Effector CD8-positive, alpha-beta T cell (primary cell): Measurements from ENCODE around the gene CERS3.
"Not testable (repeated sequence)": the region's sequence is repeated elsewhere in the genome, so short reads cannot be mapped to it uniquely, and the experiment has no call there.

Experiments used
- DNase-seq: peaks from one replicate; lab custom pipeline; 2025; lab: John Stamatoyannopoulos, UW

CERS3 gene

DNA sequence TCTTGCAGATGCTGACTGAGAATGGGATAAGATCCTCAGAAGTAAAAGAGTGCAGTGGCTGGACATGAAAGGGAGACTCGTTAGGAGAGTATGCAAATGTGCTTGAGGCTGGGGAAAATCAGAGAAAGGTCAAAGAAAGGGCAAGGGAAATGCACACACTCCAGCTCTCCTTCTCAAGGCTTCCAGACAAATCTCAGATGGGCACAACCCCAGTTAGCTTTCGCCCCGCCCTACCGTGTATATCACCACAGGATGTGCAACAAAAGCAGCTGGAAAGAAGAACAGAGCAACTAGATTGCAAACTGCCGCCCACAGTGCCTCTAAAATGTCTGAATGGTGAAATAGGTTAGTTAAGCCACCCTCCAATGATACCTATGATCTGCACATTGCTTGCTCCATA, 63.9 kb downstream of the CERS3 start:
- no peak for DNase-seq

- no peak for DNase-seq
Observed at GRCh38 chr15:100464256-100464655, 64.5 kb downstream of the CERS3 start.

- no peak for DNase-seq
Observed at GRCh38 chr15:100463515-100463914, 65.2 kb downstream of the CERS3 start.

- no peak for DNase-seq
Observed at GRCh38 chr15:100461049-100461448, 67.7 kb downstream of the CERS3 start.

- DNase-seq, result no peak
Observed at GRCh38 chr15:100457201-100457600, 71.5 kb downstream of the CERS3 start.

DNA sequence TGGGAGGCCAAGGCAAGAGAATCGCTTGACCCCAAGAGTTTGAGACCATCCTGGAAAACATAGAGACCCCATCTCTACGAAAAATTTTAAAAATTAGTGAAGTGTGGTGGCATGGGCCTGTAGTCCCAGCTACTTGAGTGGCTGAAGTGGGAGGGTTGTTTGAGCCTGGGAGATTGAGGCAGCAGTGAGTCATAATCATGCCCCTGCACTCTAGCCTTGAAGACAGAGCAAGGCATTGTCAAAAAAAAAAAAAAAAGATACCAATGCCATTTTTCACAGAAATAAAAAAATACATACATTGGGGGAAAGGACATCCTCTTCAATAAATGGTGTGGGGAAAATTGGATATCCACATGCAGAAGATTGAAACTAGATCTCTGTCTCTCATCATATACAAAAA, 74.6 kb downstream of the CERS3 start:
- DNase-seq, result no peak

GRCh38 chr15:100448481-100448880, 80.3 kb downstream of the CERS3 start:
- DNase-seq, result no peak

DNA sequence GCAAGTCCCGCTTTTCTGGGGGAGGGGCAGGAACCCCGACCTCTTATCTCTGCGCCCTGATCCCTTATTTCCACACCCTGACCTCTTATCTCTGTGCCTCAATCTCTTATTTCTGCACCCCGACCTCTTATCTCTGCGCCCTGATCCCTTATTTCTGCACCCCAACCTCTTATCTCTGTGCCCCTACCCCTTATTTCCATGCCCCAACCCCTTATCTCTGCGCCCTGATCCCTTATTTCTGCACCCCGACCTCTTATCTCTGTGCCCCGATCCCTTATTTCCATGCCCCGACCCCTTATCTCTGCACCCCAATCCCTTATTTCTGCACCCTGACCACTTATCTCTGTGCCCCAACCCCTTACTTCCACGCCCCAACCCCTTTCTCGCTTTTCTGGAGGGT, 87.7 kb downstream of the CERS3 start:
- not testable (repeated sequence) for DNase-seq

GRCh38 chr15:100439514-100439913, 89.2 kb downstream of the CERS3 start:
- DNase-seq, result no peak

GRCh38 chr15:100438570-100438969, 90.2 kb downstream of the CERS3 start:
- no peak for DNase-seq

DNA sequence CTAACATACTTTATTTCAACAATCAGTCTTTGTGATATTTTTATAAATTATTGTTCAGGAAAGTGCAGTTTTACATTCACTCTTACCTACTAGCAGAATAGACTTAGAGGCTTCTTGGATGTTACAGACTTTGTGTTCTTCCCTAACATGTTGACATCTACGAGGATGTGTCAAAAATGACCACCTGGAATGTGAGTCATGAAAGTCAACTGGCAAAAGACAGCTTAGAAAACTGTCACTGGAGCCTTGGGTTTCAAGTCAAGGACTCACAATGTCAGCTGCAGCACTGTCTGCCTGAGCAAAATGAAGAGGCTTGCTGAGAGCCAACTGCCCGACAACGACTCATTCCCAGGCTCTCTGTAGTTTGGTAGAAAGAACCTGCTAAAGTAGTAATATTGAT, 91.5 kb downstream of the CERS3 start:
- no peak for DNase-seq

DNA sequence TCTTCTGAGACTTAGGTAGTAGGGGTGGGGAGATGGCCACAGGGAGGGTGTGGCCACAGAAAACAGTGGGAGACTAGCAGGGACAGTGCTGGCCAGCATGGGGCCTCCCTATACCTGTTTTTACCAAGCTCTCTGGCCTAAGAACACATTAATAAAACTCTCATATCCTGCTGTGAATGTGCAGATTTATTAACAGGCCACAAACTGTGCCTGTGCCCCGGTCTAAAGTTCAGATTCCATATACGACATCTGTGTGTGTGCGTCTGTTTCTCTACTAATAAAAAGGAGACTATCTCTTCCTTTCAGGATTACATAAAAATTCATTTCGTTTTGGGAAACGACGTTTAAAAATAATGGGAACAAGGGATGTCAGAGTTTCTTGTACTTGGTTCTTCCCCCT, 94.2 kb downstream of the CERS3 start:
- DNase-seq, result no peak

- DNase-seq, result no peak
Observed at GRCh38 chr15:100434038-100434437, 94.7 kb downstream of the CERS3 start.

- DNase-seq, result no peak
Observed at GRCh38 chr15:100433304-100433703, 95.4 kb downstream of the CERS3 start.

GRCh38 chr15:100430411-100430810, 98.3 kb downstream of the CERS3 start:
- DNase-seq, result no peak

DNA sequence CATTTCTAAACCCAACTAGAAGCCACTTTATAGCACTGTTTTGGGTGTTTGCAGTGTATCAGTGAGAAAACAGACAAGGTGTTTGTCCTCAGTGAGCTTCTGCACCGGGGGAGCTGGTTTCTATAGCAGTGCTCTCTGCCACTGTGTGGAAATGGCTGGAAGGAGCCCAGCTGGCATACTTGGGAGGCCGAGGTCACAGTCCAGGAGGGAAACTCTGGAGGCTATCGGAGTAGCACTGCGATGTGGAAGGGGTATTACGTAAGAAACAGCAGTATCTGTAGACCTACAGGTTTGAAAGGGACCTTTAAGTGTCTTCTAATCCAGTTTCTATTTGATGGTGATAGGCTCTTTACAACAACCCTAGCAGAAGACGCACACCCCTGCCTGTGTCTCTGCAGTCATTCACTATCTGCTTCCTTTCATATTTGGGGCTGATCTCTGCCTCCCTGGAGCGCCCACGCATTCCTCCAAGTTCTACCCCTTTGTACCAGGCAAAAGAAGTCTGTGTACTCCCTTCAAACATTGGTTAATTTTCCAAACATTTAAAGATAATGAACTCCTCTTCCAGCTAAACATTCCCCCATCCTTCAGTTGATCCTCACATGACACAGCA, 99.5 kb downstream of the CERS3 start:
- DNase-seq, result no peak

DNA sequence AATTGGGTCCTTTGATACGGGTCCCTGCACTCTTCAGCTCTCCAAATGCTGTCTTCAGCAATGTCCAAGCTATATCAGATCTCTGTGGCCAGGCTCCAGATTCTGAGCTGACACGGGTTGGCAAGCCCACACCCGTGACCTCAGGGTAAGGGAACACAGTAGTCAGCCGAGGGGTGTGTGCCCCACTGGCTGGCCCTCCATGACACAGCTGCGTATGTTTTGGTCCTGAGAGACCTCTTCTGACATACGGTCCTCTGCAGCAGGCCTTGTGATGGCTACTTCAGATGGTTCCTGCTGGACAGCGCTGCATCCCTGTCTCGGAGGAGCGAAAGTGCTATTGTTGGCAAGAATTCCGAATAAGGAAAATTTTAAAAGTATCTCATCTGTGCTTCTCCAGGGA, 101.8 kb downstream of the CERS3 start:
- no peak for DNase-seq

GRCh38 chr15:100405179-100405578, 123.6 kb downstream of the CERS3 start:
- no peak for DNase-seq

GRCh38 chr15:100400996-100401395, 127.8 kb downstream of the CERS3 start:
- no peak for DNase-seq

GRCh38 chr15:100394736-100395440, 133.9 kb downstream of the CERS3 start:
- no peak for DNase-seq

DNA sequence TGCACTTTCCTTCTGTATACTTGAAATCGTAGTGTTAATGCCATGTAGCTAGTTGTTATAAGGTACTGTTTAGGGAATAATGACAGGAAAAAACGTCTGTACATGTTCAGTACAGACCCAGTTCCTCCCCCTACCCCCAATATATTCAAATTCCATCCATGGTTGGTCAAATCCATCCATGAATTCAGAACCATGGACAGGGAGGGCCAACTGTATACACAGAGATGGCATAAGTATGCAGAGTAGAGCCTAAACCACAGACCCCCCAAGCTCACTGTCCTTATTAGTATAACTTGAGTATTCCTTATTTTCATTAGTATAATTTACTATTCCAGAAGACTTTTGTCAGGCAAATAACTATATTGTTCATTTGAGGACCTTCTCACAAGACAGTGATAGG, 135.7 kb downstream of the CERS3 start:
- no peak for DNase-seq

DNA sequence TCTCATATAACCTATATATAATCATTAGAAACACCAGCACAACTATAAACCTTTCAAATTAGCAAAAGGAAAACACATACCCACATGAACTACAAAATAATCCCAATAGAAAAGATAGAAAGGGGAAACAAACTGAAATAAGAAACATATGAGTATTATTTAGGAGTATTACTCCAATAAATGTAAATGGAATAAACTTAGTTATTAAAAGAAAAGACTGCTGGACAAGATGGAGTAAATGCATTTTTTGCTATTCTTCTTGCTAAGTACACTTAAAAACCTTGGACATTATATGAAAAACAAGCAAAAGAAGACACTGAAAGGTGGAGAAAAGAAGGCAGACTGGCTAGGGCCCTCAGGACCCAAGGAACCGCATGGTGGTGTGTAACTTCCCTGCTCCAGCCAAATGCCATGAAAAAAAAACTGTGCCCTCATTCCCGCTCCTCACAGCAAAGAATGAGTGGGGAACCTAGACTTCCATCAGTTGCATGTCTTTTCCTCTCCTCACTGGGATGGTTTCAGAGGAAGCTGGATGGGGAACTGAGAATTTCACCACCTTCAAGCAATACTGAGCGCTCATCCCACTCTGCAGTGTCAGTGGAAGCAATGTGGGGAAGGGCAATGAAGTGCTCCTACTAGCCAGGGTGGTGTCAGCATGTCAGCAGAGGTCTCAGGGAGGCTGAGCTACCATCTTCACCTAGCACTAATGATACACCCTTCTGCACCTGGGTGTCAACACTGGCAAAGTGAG, 143.3 kb downstream of the CERS3 start:
- DNase-seq, result no peak

DNA sequence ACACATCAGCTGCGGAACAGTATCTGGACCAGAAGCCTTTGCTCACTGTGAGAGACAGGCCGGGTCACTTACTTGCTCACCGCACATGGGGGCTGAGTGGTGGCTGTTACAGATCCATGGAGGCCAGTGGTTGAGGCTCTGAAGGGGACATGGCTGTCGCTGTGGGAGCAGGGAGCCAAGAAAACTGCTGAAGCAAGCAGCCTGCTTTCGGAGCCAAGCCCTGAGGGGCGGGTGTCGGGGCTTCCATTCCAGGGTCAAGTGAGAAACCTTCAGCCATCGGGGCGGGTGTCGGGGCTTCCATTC, 144.7 kb downstream of the CERS3 start:
- no peak for DNase-seq
